Kidney (tissue), 14 donors: ENCODE data around the gene SLC6A3. TPM values are rescaled to one million over a fixed set of nuclear protein-coding genes. Genes with fewer than 3 reads are reported as not detected.

Experiments used
- DNase-seq, 5 donors: peaks; one replicate each; pipeline ENCODE4 v3.0.0-alpha.2; 2013 to 2020
- FAIRE-seq: peaks from 2 replicates; lab custom pipeline; 2012; peaks lifted over from hg19 to GRCh38; lab: Jason Lieb, UNC
- H3K27ac ChIP-seq, 2 donors: one replicate each; pipeline ENCODE4 v1.7.0; 2013; ENCODE audit warnings: low read depth in 2 of 2, low read length in 2 of 2, inconsistent platforms in 1 of 2
- H3K27me3 ChIP-seq: one replicate; pipeline ENCODE4 v1.7.1; 2013; ENCODE audit warnings: low read length, inconsistent platforms; ENCODE audit not compliant: control insufficient read depth, insufficient read depth
- H3K36me3 ChIP-seq, 3 donors: one replicate each; pipeline versions ENCODE4 v1.7.0 to v1.7.1; 2013; ENCODE audit warnings: low read length in 3 of 3, control low read depth in 1 of 3, inconsistent platforms in 1 of 3; ENCODE audit not compliant: insufficient read depth in 3 of 3, control insufficient read depth in 2 of 3
- H3K4me1 ChIP-seq, 3 donors: one replicate each; pipeline versions ENCODE4 v1.7.0 to v1.7.1; 2013; ENCODE audit warnings: low read length in 3 of 3, inconsistent platforms in 1 of 3, low read depth in 1 of 3; ENCODE audit not compliant: control insufficient read depth in 2 of 3, insufficient read depth in 2 of 3
- H3K4me3 ChIP-seq, 3 donors: one replicate each; pipeline versions ENCODE4 v1.7.0 to v1.8.1; 2013; ENCODE audit warnings: low read length in 3 of 3, control low read depth in 1 of 3, inconsistent platforms in 1 of 3
- H3K9ac ChIP-seq, 3 donors: one replicate each; pipeline versions ENCODE4 v1.7.0 to v1.7.1; 2013; ENCODE audit warnings: low read length in 3 of 3, control low read depth in 1 of 3, inconsistent platforms in 1 of 3
- H3K9me3 ChIP-seq, 3 donors: one replicate each; pipeline versions ENCODE4 v1.7.0 to v1.7.1; 2013; ENCODE audit warnings: low read length in 3 of 3, control low read depth in 1 of 3, inconsistent platforms in 1 of 3; ENCODE audit not compliant: control insufficient read depth in 2 of 3, insufficient read depth in 1 of 3
- intact Hi-C: fragments of 100-400 bp; cut with DNase I; formaldehyde crosslinking; loops from one replicate; pipeline ENCODE4 v1.11.1; 2022
- polyA plus RNA-seq: library from polyadenylated mRNA; stranded (reverse); fragments of 350-450 nt; fragmentation: Illumina TruSeq; extraction: RNeasy Lipid Tissue Mini Kit (QIAGEN cat#74804); gene quantifications from one replicate; pipeline ENCODE4 v1.2.3, GENCODE V29; 2014; ENCODE audit warnings: low read depth, low replicate concordance; ENCODE audit not compliant: insufficient read depth
- total RNA-seq: library from RNA; stranded (reverse); fragmentation: NEBNext Ultra II Directional; extraction: Animal tissue kit (Norgen Biotek cat#: 25700); gene quantifications from one replicate; pipeline ENCODE4 v1.2.1, GENCODE V29; 2021
- TF ChIP-seq, protein P1 (sequence below): IDR thresholded peaks from 3 replicates; pipeline ENCODE4 v1.5.1; 2012; ENCODE audit warnings: mild to moderate bottlenecking, moderate library complexity, borderline replicate concordance; ENCODE audit not compliant: insufficient read depth; ENCODE audit errors: extremely low read depth
- donor health status: control.
- donor health status: control.
- donor health status: control.
- donor health status: control.
- donor health status: control.
- donor health status: DM: yes; HTN: yes; CAD: no.
- donor health status: Normal renal cell carcinoma (clear cell type).

SLC6A3 gene
- total and polyA plus RNA-seq, 2 donors from 2014 or later: 0.09 to 0.54 TPM

DNA sequence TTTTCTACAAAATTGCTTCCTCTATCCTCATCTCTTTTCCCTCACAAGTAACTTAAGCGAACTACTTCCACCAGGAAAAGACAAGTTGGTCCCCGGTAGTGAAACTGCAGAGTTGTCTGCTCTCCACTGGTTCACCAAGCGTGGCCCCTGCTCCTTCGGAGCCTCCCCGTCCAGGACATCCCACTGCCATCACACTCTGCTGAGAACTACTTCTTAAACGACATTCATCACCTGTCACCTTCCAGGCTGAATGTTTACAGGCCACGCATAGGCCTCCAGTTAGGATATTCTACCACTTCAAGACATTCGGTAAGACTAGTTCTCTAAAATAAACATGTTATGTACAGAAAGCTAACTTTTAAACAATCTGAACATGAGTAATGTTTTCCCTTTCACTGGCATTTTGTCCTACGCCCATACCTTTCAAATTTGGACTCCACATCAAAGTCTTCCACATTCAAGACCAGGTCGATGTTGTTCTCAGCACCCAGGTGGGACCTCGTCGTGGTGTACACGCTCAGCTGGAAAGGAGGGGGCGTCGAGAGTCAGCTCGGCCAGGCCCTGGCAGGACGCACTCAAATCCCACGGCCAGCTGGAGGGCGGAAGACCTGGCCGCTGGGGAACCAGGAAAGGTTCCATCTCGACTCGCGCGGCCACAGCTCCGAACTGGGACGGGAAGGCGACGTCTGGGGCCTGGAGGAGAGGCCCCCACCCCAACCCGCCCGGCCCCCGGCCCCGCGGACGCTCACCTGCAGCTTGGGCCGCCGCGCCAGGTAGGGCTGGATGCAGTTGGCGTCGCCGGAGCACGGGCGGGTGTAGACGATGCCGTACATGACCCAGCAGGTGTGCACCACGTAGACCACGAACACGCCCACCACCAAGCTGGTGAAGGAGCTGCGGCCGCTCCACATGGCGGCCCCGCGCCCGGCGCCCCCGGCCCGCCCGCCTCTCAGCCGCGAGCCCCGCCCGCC lies 101.0 kb downstream of the SLC6A3 start:
- peak; percentile 14 to 77 (median 34) for DNase-seq
- intact Hi-C loops: no loop called here
- peak overlapping the region; percentile 17 for H3K27ac ChIP-seq
- peaks cover 0 to 22% (median 12%) of the 10 kb centered on the region in 3 donors for H3K36me3 ChIP-seq
- FAIRE-seq: no peak
- H3K4me3 ChIP-seq: peak overlapping the region; percentile 47 to 87 (median 82)
- H3K4me1 ChIP-seq: peaks cover 0 to 23% (median 8%) of the 10 kb centered on the region in 3 donors
- H3K9ac ChIP-seq: peak overlapping the region; percentile 34 to 48 (median 43)
- no peaks in the 10 kb centered on the region for H3K27me3 ChIP-seq
- H3K9me3 ChIP-seq: no peaks in the 10 kb centered on the region
- TF ChIP-seq, protein P1, sequence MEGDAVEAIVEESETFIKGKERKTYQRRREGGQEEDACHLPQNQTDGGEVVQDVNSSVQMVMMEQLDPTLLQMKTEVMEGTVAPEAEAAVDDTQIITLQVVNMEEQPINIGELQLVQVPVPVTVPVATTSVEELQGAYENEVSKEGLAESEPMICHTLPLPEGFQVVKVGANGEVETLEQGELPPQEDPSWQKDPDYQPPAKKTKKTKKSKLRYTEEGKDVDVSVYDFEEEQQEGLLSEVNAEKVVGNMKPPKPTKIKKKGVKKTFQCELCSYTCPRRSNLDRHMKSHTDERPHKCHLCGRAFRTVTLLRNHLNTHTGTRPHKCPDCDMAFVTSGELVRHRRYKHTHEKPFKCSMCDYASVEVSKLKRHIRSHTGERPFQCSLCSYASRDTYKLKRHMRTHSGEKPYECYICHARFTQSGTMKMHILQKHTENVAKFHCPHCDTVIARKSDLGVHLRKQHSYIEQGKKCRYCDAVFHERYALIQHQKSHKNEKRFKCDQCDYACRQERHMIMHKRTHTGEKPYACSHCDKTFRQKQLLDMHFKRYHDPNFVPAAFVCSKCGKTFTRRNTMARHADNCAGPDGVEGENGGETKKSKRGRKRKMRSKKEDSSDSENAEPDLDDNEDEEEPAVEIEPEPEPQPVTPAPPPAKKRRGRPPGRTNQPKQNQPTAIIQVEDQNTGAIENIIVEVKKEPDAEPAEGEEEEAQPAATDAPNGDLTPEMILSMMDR: no peak

DNA sequence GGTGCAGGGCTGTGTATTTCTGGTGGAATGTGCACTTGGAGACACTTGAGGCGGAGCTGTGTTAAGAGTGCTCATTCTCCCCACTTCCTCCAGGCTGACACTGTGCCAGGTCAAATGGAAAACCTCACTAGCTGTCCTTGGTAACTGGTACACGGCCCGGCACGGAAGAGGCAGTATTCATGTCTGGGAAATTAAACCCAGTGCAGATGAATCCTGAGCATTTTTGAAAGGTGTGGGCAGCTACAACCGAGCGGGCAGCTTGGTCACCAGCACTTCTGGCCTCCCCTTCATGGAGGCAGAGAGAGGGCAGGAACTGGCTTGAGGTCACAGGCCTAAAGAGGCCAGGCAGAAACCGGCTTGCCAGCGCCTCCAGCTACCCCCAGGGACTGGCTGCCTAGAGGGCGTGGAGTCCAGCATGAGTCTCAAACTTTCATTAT lies 101.9 kb downstream of the SLC6A3 start:
- no peak overlapping the region for H3K9ac ChIP-seq
- no peak overlapping the region for H3K27ac ChIP-seq
- no peaks in the 10 kb centered on the region for H3K27me3 ChIP-seq
- DNase-seq: peak in 1 of 5 donors; percentile 43
- no peak for FAIRE-seq
- H3K9me3 ChIP-seq: no peaks in the 10 kb centered on the region
- H3K4me1 ChIP-seq: peaks cover 0 to 22% (median 8%) of the 10 kb centered on the region in 3 donors
- TF ChIP-seq, protein P1: no peak
- intact Hi-C loops: no loop called here
- H3K36me3 ChIP-seq: peaks cover 0 to 22% (median 12%) of the 10 kb centered on the region in 3 donors
- peak overlapping the region in 2 of 3 donors; percentile 24 to 87 for H3K4me3 ChIP-seq

Other genes starting within 250 kb of the SLC6A3 start
- gene SLC6A19, start 243.8 kb downstream of the SLC6A3 start, total RNA-seq: 2.2 TPM
- 69.3 TPM for gene SLC6A19, start 243.8 kb downstream of the SLC6A3 start, polyA plus RNA-seq
- not detected for gene SLC6A18, start 220.1 kb downstream of the SLC6A3 start, total RNA-seq
- 1.5 TPM for gene SLC6A18, start 220.1 kb downstream of the SLC6A3 start, polyA plus RNA-seq
- gene TERT, start 150.4 kb downstream of the SLC6A3 start, total RNA-seq: 0.91 TPM
- gene TERT, start 150.4 kb downstream of the SLC6A3 start, polyA plus RNA-seq: not detected
- 96.6 TPM for gene CLPTM1L, start 100.3 kb downstream of the SLC6A3 start, total RNA-seq
- gene CLPTM1L, start 100.3 kb downstream of the SLC6A3 start, polyA plus RNA-seq: 135 TPM
- gene LPCAT1, start 78.5 kb upstream of the SLC6A3 start, total RNA-seq: 46.5 TPM
- 22.2 TPM for gene LPCAT1, start 78.5 kb upstream of the SLC6A3 start, polyA plus RNA-seq